ENCODE measurements around the gene CXCL14. TPM values are rescaled to one million over a fixed set of nuclear protein-coding genes. Genes with fewer than 3 reads are reported as not detected.

Gene CXCL14
- total RNA-seq, 4 donors from 2014 or later: 0.42 to 4.0 (median 2.6) TPM

- intact Hi-C loops (cut with DNase I): no loop called here
- peaks cover 0 to 52% (median 2%) of the 10 kb centered on the region in 4 donors for H3K27me3 ChIP-seq
- TF ChIP-seq POLR2AphosphoS5 (IDR thresholded peaks at IDR 0.05): no peak
- TF ChIP-seq CTCF (IDR thresholded peaks at IDR 0.05): no peak
- TF ChIP-seq POLR2A (IDR thresholded peaks at IDR 0.05; ENCODE audit: low read depth): no peak
- TF ChIP-seq EP300 (IDR thresholded peaks at IDR 0.05): no peak
- no peaks in the 10 kb centered on the region for H3K9me3 ChIP-seq
- H3K36me3 ChIP-seq: no peaks in the 10 kb centered on the region
- H3K4me3 ChIP-seq: no peak overlapping the region
- DNase-seq (ENCODE audit: extremely low spot score): no peak
- H3K27ac ChIP-seq (replicated peaks in 1 of 4): no peak overlapping the region
- no peaks in the 10 kb centered on the region for H3K4me1 ChIP-seq
Observed at GRCh38 chr5:135526924-135527323, 51.9 kb downstream of the CXCL14 start.

GRCh38 chr5:135521964-135522363 is 56.8 kb downstream of the CXCL14 start:
- intact Hi-C loops (cut with DNase I): no loop called here
- no peak overlapping the region for H3K27ac ChIP-seq (replicated peaks in 1 of 4)
- H3K4me1 ChIP-seq: no peaks in the 10 kb centered on the region
- H3K9me3 ChIP-seq: peaks cover 0 to 14% (median 0%) of the 10 kb centered on the region in 4 donors
- no peaks in the 10 kb centered on the region for H3K36me3 ChIP-seq
- WGBS: 53% methylated on average over 2 of the region's 2 CpGs
- H3K4me3 ChIP-seq: no peak overlapping the region
- peaks cover 0 to 19% (median 0%) of the 10 kb centered on the region in 4 donors for H3K27me3 ChIP-seq
- TF ChIP-seq POLR2AphosphoS5 (IDR thresholded peaks at IDR 0.05) (no peak), POLR2A (IDR thresholded peaks at IDR 0.05; ENCODE audit: low read depth) (no peak), CTCF (IDR thresholded peaks at IDR 0.05) (no peak), EP300 (IDR thresholded peaks at IDR 0.05) (no peak)
- no peak for DNase-seq (ENCODE audit: extremely low spot score)

Other genes with a start within 250 kb of the CXCL14 start
- gene MACROH2A1, start 179.8 kb downstream of the CXCL14 start, total RNA-seq: 100 to 1,000 TPM; 144 to 152 (median 149) TPM
- under 1 TPM in 1 of 4 donors, not detected in 3; 0.26 TPM for gene DCANP1, start 131.6 kb downstream of the CXCL14 start, total RNA-seq
- not detected for gene TIFAB, start 126.6 kb downstream of the CXCL14 start, total RNA-seq
- gene NEUROG1, start 43.0 kb downstream of the CXCL14 start, total RNA-seq: not detected